GM21360 (cell line): Measurements from ENCODE around the gene BUB1B.

Source experiments
- ATAC-seq: cut with Tn5 transposase; IDR thresholded peaks from one replicate; pipeline ENCODE4 v1.9.1; 2021; ENCODE audit warnings: mild to moderate bottlenecking, moderate library complexity; ENCODE audit not compliant: unreplicated experiment

BUB1B gene

GRCh38 chr15:40182358-40183029, 21.6 kb downstream of the BUB1B start:
- ATAC-seq, result no peak

- ATAC-seq, result no peak
Observed at GRCh38 chr15:40183636-40184463, 23.0 kb downstream of the BUB1B start.

- ATAC-seq, result no peak
Observed at GRCh38 chr15:40190591-40190990, 29.7 kb downstream of the BUB1B start.

GRCh38 chr15:40192942-40193341, 32.1 kb downstream of the BUB1B start:
- no peak for ATAC-seq

- no peak for ATAC-seq
Observed at GRCh38 chr15:40197434-40197833, 36.6 kb downstream of the BUB1B start.

GRCh38 chr15:40198355-40199085, 37.7 kb downstream of the BUB1B start:
- no peak for ATAC-seq

GRCh38 chr15:40204100-40204499, 43.2 kb downstream of the BUB1B start:
- no peak for ATAC-seq

GRCh38 chr15:40217166-40217824, 56.4 kb downstream of the BUB1B start:
- no peak for ATAC-seq

- ATAC-seq, result no peak
Observed at GRCh38 chr15:40219801-40220200, 58.9 kb downstream of the BUB1B start.

- ATAC-seq, result no peak
Observed at GRCh38 chr15:40222131-40222530, 61.3 kb downstream of the BUB1B start.

- ATAC-seq, result no peak
Observed at GRCh38 chr15:40226736-40227135, 65.9 kb downstream of the BUB1B start.

- no peak for ATAC-seq
Observed at GRCh38 chr15:40229316-40229715, 68.4 kb downstream of the BUB1B start.

- ATAC-seq, result no peak
Observed at GRCh38 chr15:40229956-40230355, 69.1 kb downstream of the BUB1B start.

- no peak for ATAC-seq
Observed at GRCh38 chr15:40232625-40233070, 71.8 kb downstream of the BUB1B start.

- ATAC-seq, result no peak
Observed at GRCh38 chr15:40233727-40234577, 73.1 kb downstream of the BUB1B start.

GRCh38 chr15:40234783-40235182, 73.9 kb downstream of the BUB1B start:
- ATAC-seq, result no peak

- no peak for ATAC-seq
Observed at GRCh38 chr15:40235201-40235885, 74.5 kb downstream of the BUB1B start.

GRCh38 chr15:40238532-40239403, 77.9 kb downstream of the BUB1B start, which contains the start of gene PAK6:
TSS of gene PAK6 (plus strand) at chr15:40239063. CDS start at chr15:40264786, 25,723 bp downstream.
- no peak for ATAC-seq

GRCh38 chr15:40239404-40239692, 78.5 kb downstream of the BUB1B start:
- ATAC-seq, result no peak
